ENCODE results near the gene LUZP2.

- TF ChIP-seq POLR2AphosphoS5 (IDR thresholded peaks at IDR 0.05) (no peak), EP300 (IDR thresholded peaks at IDR 0.05) (no peak), POLR2A (IDR thresholded peaks at IDR 0.05) (no peak), CTCF (IDR thresholded peaks at IDR 0.05) (no peak)
These were observed 340.3 kb downstream of the LUZP2 start for GRCh38 chr11:24837112-24837511.
